Fibroblast of lung (primary cell): ENCODE results near the gene MEG3.

Experiments used
- EZH2 ChIP-seq: IDR thresholded peaks from 2 replicates; pipeline ENCODE4 v1.5.1; 2012; ENCODE audit warnings: low read length, control low read depth, mild to moderate bottlenecking; ENCODE audit errors: missing control alignments
- TF ChIP-seq, protein P1 (sequence below), 2 donors: IDR thresholded peaks in 1 of 2; conservative IDR thresholded peaks in 1 of 2; 1 replicate in 1 of 2; 2 replicates in 1 of 2; pipeline ENCODE4 v1.5.1; 2011 to 2012; ENCODE audit warnings: low read length in 2 of 2, control low read depth in 1 of 2, inconsistent platforms in 1 of 2, low read depth in 1 of 2, mild to moderate bottlenecking in 1 of 2

- TF ChIP-seq, protein P1, sequence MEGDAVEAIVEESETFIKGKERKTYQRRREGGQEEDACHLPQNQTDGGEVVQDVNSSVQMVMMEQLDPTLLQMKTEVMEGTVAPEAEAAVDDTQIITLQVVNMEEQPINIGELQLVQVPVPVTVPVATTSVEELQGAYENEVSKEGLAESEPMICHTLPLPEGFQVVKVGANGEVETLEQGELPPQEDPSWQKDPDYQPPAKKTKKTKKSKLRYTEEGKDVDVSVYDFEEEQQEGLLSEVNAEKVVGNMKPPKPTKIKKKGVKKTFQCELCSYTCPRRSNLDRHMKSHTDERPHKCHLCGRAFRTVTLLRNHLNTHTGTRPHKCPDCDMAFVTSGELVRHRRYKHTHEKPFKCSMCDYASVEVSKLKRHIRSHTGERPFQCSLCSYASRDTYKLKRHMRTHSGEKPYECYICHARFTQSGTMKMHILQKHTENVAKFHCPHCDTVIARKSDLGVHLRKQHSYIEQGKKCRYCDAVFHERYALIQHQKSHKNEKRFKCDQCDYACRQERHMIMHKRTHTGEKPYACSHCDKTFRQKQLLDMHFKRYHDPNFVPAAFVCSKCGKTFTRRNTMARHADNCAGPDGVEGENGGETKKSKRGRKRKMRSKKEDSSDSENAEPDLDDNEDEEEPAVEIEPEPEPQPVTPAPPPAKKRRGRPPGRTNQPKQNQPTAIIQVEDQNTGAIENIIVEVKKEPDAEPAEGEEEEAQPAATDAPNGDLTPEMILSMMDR (conservative IDR thresholded peaks at IDR 0.05 in 1 of 2, IDR thresholded peaks at IDR 0.05 in 1 of 2; ENCODE audit: low read depth in 1 of 2, low read length in 2 of 2), result no peak
- no peak for TF ChIP-seq EZH2
Measured at GRCh38 chr14:100844082-100844408, 18.1 kb downstream of the MEG3 start.
